Stimulated activated CD4-positive, alpha-beta T cell treated with anti-CD3 and anti-CD28 coated beads, Interleukin-1b, Interleukin-23, amount 100 ng/mL, for 24 hours (primary cell): ENCODE measurements around the gene CASP10.
"Not testable (repeated sequence)": the region's sequence is repeated elsewhere in the genome, so short reads cannot be mapped to it uniquely, and the experiment has no call there.

Source experiments
- DNase-seq, 4 experiments: peaks; one replicate each; pipeline ENCODE4 v3.0.0-alpha.2; 2020; ENCODE audit warnings: low read depth in 4 of 4, low spot score in 1 of 4

The CASP10 gene

GRCh38 chr2:201182650-201183364, at the start of gene CASP10:
TSS of gene CASP10 (plus strand) at chr2:201183141. CDS start at chr2:201185778, 2,637 bp downstream.
- DNase-seq, result no peak

GRCh38 chr2:201135386-201135785, 47.6 kb upstream of the CASP10 start:
- no peak for DNase-seq

- DNase-seq, result no peak
Observed at GRCh38 chr2:201136889-201137321, 46.0 kb upstream of the CASP10 start.

GRCh38 chr2:201137505-201138400, 45.2 kb upstream of the CASP10 start:
- no peak for DNase-seq

- DNase-seq, result no peak
Observed at GRCh38 chr2:201138401-201138970, 44.5 kb upstream of the CASP10 start.

- DNase-seq, result not testable (repeated sequence)
Observed at GRCh38 chr2:201138986-201139781, 43.8 kb upstream of the CASP10 start.

GRCh38 chr2:201139836-201140604, 42.9 kb upstream of the CASP10 start:
- no peak for DNase-seq

GRCh38 chr2:201144101-201145051, 38.6 kb upstream of the CASP10 start:
- DNase-seq, result no peak

- DNase-seq, result no peak
Observed at GRCh38 chr2:201148434-201148990, 34.4 kb upstream of the CASP10 start.

GRCh38 chr2:201149064-201149820, 33.7 kb upstream of the CASP10 start:
- DNase-seq, result no peak

- not testable (repeated sequence) for DNase-seq
Observed at GRCh38 chr2:201149821-201150165, 33.1 kb upstream of the CASP10 start.

- DNase-seq, result no peak
Observed at GRCh38 chr2:201150454-201151020, 32.4 kb upstream of the CASP10 start.

- no peak for DNase-seq
Observed at GRCh38 chr2:201151127-201151981, 31.6 kb upstream of the CASP10 start.

- DNase-seq, result no peak
Observed at GRCh38 chr2:201152517-201152916, 30.4 kb upstream of the CASP10 start.

GRCh38 chr2:201152999-201153815, 29.7 kb upstream of the CASP10 start:
- no peak for DNase-seq
